Stomach smooth muscle (tissue), 2 donors: Measurements from ENCODE around the gene TTC38.
A peak's percentile ranks its signal among the peaks of the same experiment; 100 is the strongest.

Experiments used
- H3K27ac ChIP-seq: one replicate; pipeline ENCODE4 v1.7.0; 2013; ENCODE audit warnings: mild to moderate bottlenecking, low read length, inconsistent platforms
- H3K27me3 ChIP-seq, 2 donors: one replicate each; pipeline ENCODE4 v1.7.0; 2013; ENCODE audit warnings: low read length in 2 of 2; ENCODE audit not compliant: insufficient read depth in 2 of 2, control insufficient read depth in 1 of 2
- H3K36me3 ChIP-seq, 2 donors: one replicate each; pipeline ENCODE4 v1.7.0; 2013; ENCODE audit warnings: low read length in 2 of 2; ENCODE audit not compliant: control insufficient read depth in 2 of 2, insufficient read depth in 2 of 2
- H3K4me1 ChIP-seq: one replicate; pipeline ENCODE4 v1.7.0; 2013; ENCODE audit warnings: low read length; ENCODE audit not compliant: control insufficient read depth, insufficient read depth
- H3K4me3 ChIP-seq, 2 donors: one replicate each; pipeline ENCODE4 v1.7.0; 2013; ENCODE audit warnings: low read length in 2 of 2
- H3K9ac ChIP-seq, 2 donors: one replicate each; pipeline ENCODE4 v1.7.0; 2013; ENCODE audit warnings: low read length in 2 of 2, mild to moderate bottlenecking in 1 of 2
- H3K9me3 ChIP-seq, 2 donors: one replicate each; pipeline ENCODE4 v1.7.0; 2013; ENCODE audit warnings: low read length in 2 of 2; ENCODE audit not compliant: control insufficient read depth in 2 of 2
- donor health status: healthy.
- donor health status: Pancreatic carcinoma.

Gene TTC38

GRCh38 chr22:46289244-46289891 lies 21.6 kb downstream of the TTC38 start:
- Histone ChIP-seq H3K9ac (no peak overlapping the region), H3K27me3 (no peaks in the 10 kb centered on the region), H3K27ac (no peak overlapping the region), H3K4me1 (no peaks in the 10 kb centered on the region), H3K36me3 (peaks cover 31 to 43% of the 10 kb centered on the region in 2 donors), H3K4me3 (no peak overlapping the region), H3K9me3 (peaks cover 0 to 2% of the 10 kb centered on the region in 2 donors)

DNA sequence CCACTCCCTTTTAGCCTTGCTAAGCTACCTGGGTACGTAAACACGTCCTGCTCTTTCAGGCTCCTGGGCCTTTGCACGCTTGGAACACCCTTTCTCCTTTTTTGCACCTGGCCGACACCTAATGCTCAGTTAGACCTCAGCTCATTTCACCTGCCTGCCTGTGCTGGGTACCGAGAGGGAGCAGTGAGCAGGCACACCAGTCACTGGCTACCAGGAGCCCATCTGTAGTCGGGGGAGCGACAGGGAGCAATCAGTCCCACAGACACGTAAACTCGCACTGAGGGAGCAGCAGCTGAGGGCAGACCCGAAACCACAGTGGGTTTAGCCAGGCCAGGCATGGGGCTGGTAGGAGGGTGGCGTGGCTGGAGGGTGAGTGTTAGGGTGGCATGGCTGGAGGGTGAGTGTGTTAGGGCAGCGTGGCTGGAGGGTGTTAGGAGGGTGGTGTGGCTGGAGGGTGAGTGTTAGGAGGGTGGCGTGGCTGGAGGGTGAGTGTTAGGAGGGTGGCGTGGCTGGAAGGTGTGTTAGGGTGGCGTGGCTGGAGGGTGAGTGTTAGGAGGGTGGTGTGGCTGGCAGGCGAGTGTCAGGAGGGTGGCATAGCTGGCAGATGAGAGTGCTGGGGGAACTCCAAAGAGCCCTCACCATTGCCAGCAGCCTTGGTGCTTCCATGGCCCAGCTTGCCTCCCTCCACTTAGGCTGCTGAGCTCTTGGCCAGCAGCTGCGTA lies 22.5 kb downstream of the TTC38 start:
- no peak overlapping the region for H3K27ac ChIP-seq
- H3K36me3 ChIP-seq: peaks cover 28 to 37% of the 10 kb centered on the region in 2 donors

DNA sequence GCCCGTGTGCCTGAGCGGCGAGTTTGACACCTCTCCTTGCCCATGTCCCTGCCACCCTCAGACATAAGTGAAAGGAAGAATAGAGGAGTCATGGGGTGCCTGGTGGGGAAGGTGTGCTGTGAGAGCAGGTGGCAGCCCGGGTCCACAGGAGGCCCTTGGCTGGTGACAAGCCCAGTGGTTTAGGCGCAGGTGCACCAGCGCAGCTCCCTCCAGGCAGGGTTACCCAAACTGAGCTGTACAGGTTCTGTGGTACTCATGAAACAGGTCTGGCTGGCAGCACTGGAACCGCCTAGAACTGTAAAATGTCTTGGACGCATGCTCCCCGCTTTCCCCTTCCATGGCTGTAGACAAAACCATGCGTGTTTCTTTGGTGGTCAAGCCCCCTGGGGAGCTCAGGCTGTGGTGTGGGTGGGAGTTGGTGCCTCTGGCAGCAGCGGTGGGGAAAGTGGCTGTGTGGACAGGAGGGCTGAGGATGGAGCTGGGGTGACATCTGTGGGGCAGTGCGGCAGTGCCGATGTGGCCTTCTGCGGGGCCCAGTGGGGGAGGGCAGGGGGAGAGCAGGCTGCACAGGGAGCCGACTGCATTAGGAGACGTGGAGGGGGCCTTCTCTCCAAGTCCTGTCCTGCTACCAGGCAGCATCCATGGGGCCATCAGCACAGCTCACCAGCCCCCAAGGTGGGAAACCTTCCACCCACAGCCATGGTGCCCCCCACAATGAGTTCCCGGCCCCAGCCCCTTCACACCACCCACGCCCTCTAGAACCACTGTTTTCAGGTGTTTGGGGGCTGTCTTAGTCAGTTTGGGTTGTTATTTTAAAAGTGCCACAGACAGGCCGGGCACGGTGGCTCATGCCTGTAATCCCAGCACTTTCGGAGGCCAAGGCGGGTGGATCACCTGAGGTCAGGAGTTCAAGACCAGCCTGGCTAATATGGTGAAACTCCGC lies 23.3 kb downstream of the TTC38 start:
- no peak overlapping the region for H3K9ac ChIP-seq
- H3K27me3 ChIP-seq: no peaks in the 10 kb centered on the region
- H3K9me3 ChIP-seq: peaks cover 0 to 2% of the 10 kb centered on the region in 2 donors
- no peak overlapping the region for H3K27ac ChIP-seq
- H3K4me1 ChIP-seq: peaks cover 6% of the 10 kb centered on the region
- H3K36me3 ChIP-seq: peaks cover 27 to 34% of the 10 kb centered on the region in 2 donors
- no peak overlapping the region for H3K4me3 ChIP-seq

More for the DNA sequence above, 22.5 kb downstream of the TTC38 start:
- Histone ChIP-seq H3K9ac (no peak overlapping the region), H3K4me1 (no peaks in the 10 kb centered on the region), H3K27me3 (no peaks in the 10 kb centered on the region), H3K9me3 (peaks cover 0 to 2% of the 10 kb centered on the region in 2 donors), H3K4me3 (no peak overlapping the region)

GRCh38 chr22:46292173-46292572 lies 24.4 kb downstream of the TTC38 start:
- Histone ChIP-seq H3K4me1 (peaks cover 13% of the 10 kb centered on the region), H3K4me3 (no peak overlapping the region), H3K9ac (no peak overlapping the region), H3K27ac (no peak overlapping the region), H3K9me3 (peaks cover 0 to 2% of the 10 kb centered on the region in 2 donors), H3K27me3 (no peaks in the 10 kb centered on the region), H3K36me3 (peaks cover 21 to 29% of the 10 kb centered on the region in 2 donors)

- Histone ChIP-seq H3K4me3 (no peak overlapping the region), H3K27me3 (no peaks in the 10 kb centered on the region), H3K36me3 (peaks cover 20 to 25% of the 10 kb centered on the region in 2 donors), H3K27ac (no peak overlapping the region), H3K4me1 (peaks cover 16% of the 10 kb centered on the region), H3K9ac (no peak overlapping the region), H3K9me3 (peaks cover 0 to 2% of the 10 kb centered on the region in 2 donors)
Measured at GRCh38 chr22:46292732-46293131, 24.9 kb downstream of the TTC38 start.

GRCh38 chr22:46293577-46294260 lies 25.9 kb downstream of the TTC38 start:
- Histone ChIP-seq H3K9me3 (peaks cover 0 to 2% of the 10 kb centered on the region in 2 donors), H3K4me1 (peaks cover 16% of the 10 kb centered on the region), H3K27me3 (peaks cover 0 to 2% of the 10 kb centered on the region in 2 donors), H3K4me3 (no peak overlapping the region), H3K9ac (no peak overlapping the region), H3K36me3 (peaks cover 18 to 25% of the 10 kb centered on the region in 2 donors), H3K27ac (no peak overlapping the region)

GRCh38 chr22:46294784-46295183 lies 27.0 kb downstream of the TTC38 start:
- peaks cover 18 to 22% of the 10 kb centered on the region in 2 donors for H3K36me3 ChIP-seq
- H3K27ac ChIP-seq: no peak overlapping the region
- H3K9ac ChIP-seq: no peak overlapping the region
- H3K27me3 ChIP-seq: peaks cover 0 to 3% of the 10 kb centered on the region in 2 donors
- H3K4me3 ChIP-seq: no peak overlapping the region
- H3K4me1 ChIP-seq: peaks cover 16% of the 10 kb centered on the region
- H3K9me3 ChIP-seq: peaks cover 0 to 2% of the 10 kb centered on the region in 2 donors

DNA sequence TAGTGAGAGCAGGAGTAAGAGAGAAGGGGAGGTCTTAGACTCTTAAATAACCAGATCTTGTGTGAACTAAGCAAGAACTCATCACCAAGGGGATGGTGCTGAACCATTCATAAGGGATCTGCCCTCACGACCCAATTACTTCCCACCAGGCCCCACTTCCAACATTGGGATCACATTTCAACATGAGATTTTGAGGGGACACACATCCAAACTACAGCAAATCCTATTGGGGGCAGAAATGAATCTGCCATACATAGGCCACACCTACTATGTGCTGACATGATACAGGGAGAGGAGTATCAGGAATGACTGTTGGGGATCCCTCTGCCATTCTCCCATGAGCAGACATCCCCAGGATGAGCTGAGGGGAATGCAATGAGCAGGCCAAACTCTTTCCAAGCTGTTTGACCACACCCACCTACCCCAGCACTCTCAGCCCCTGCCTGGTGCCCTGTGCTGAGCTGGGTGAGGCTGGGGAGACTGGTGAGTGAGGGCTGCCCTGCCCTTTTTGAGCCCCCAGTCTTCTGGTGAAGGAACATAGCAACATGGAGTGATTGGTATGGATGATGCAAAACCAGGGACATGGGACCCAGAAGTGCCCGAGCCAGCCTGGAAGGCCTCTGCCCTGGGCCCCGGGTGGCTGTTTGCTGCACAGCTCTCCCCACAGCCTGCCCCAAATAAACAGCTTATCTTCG lies 27.6 kb downstream of the TTC38 start:
- Histone ChIP-seq H3K9me3 (peaks cover 0 to 2% of the 10 kb centered on the region in 2 donors), H3K27ac (peak overlapping the region; percentile 93), H3K4me1 (peaks cover 16% of the 10 kb centered on the region), H3K27me3 (peaks cover 0 to 3% of the 10 kb centered on the region in 2 donors), H3K9ac (peak overlapping the region; percentile 89 to 93), H3K4me3 (peak overlapping the region; percentile 81 to 86), H3K36me3 (peaks cover 18% of the 10 kb centered on the region in 2 donors)

DNA sequence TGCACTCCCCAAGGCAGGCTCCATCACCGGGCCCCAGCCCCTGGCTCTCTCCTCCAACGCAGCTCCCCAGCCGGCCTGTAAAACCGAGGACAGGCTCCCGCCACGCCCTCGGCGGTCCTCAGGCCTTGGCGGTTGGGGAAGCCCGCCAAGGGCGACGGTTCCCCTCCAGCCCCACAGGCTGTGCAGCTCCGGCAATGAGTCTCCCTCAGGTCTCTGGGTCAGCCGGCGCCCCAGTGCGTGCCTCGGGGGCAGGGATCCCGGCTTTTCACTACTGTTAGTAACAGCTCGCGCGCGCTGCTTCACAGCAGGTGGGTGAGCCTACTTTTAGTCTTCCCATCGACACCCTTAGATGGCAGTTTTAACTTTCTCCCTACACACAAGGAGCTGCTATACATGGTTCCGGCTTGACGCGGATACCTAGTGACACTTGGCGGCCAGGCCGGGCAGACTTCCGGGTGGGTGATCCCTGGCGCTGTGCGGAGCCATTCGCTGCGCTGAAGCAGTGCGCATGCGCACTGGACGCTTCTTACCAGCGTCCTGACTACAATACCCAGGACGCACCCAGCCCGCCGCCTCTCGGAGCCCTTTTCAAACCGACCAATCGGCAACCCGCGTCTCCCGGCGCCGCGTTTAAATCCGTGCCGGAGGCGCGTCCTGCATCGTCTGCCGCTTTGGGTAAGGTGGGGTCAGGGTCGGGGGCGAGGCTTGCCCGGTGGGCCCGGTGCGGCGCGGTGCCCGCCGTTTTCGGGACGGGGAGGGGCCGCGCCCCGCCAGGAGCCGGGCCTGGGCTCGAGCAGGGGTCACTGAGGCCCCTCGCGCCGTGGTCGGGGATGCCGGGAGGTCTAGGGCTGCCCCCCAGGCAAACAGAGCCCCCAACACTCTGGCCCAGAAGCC lies 28.7 kb downstream of the TTC38 start, which contains the start of gene GTSE1:
TSS of gene GTSE1 (plus strand) at position 614 of the 894 bp plus-strand sequence. CDS start 531 bp downstream, outside the sequence.
- Histone ChIP-seq H3K27me3 (peaks cover 0 to 3% of the 10 kb centered on the region in 2 donors), H3K9me3 (peaks cover 0 to 2% of the 10 kb centered on the region in 2 donors), H3K27ac (peak within 1 kb of the TSS; percentile 93), H3K36me3 (peaks cover 10 to 16% of the 10 kb centered on the region in 2 donors), H3K4me3 (peak within 1 kb of the TSS; percentile 81 to 86), H3K9ac (peak within 1 kb of the TSS; percentile 89 to 93), H3K4me1 (peaks cover 16% of the 10 kb centered on the region)
